ENCODE measurements around the gene ATP1A3. TPM values are rescaled to one million over a fixed set of nuclear protein-coding genes. Genes with fewer than 3 reads are reported as not detected.

Gene ATP1A3
- total and polyA plus RNA-seq, 2 of the 13 experiments (the other 11 are each of a cell fraction or from before 2014, with no cell fraction given): 0.01 to 0.04 TPM

DNA sequence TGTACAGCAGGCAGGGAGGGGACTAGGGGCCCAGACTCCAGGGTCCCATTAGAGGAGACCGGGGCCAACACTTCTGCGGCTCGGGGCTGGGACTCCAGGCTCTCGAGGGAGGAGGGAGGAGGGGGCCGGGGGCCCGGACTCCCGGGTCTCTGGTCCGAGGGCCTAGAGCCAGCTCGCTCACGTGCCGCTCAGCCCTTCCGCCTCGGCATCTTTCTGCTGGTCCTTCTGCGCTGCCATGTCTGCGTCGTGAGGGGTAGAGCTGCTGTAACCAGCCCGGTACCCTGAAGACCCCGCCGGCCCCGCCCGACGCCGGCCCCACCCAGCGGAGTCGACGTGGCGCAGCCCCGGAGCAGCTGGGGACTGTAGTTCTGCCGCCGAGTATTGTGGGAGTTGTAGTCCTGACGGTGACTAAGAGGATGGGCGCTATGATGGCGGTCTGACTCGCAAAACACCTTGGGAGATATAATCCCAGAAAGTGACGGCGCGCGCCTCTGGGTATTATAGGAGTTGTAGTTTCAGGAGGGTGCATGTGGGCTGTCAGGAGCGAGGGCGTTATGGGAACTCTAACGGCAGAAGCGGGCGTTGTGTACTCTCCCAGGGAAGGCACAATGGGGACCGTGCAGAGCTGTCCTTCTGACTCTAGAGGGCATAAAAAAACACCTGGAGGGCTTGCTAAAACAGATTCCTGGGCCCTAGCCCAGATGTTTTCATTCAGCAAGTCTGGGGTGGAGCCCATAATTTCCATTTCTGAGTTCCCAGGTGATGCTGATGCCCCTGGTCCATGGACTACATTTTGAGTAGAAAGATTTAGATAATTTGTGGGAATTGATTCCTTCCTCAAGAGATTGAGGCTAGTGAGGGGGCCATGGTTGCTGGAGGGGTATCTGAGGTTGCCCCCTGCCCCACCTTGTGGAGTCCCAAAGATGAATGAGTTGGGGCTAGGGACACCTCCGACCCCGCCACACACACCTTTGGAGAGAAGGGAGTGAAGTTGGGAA lies 34.7 kb downstream of the ATP1A3 start, which contains the start of gene RABAC1 (continued):
- TF ChIP-seq ZNF777 (CRISPR knock-in tag; IDR thresholded peaks at IDR 0.05) (no peak), NCOR1 (IDR thresholded peaks at IDR 0.05; ENCODE audit: borderline replicate concordance, low read length) (no peak), ZNF44 (CRISPR knock-in tag; IDR thresholded peaks at IDR 0.05) (no peak), GATAD2A (CRISPR knock-in tag; IDR thresholded peaks at IDR 0.05) (no peak), TBP (CRISPR knock-in tag; IDR thresholded peaks at IDR 0.05) (no peak), NCOA5 (CRISPR knock-in tag; IDR thresholded peaks at IDR 0.05) (no peak), NFKBIZ (CRISPR knock-in tag; IDR thresholded peaks at IDR 0.05) (no peak), BRCA1 (CRISPR knock-in tag; IDR thresholded peaks at IDR 0.05) (no peak), ZNF496 (CRISPR knock-in tag; IDR thresholded peaks at IDR 0.05; ENCODE audit: insufficient replicate concordance) (no peak)
- TF ChIP-seq, protein P1, sequence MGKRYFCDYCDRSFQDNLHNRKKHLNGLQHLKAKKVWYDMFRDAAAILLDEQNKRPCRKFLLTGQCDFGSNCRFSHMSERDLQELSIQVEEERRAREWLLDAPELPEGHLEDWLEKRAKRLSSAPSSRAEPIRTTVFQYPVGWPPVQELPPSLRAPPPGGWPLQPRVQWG (CRISPR knock-in tag; IDR thresholded peaks at IDR 0.05; ENCODE audit: borderline replicate concordance, low read depth): no peak
- TF ChIP-seq, protein P2, sequence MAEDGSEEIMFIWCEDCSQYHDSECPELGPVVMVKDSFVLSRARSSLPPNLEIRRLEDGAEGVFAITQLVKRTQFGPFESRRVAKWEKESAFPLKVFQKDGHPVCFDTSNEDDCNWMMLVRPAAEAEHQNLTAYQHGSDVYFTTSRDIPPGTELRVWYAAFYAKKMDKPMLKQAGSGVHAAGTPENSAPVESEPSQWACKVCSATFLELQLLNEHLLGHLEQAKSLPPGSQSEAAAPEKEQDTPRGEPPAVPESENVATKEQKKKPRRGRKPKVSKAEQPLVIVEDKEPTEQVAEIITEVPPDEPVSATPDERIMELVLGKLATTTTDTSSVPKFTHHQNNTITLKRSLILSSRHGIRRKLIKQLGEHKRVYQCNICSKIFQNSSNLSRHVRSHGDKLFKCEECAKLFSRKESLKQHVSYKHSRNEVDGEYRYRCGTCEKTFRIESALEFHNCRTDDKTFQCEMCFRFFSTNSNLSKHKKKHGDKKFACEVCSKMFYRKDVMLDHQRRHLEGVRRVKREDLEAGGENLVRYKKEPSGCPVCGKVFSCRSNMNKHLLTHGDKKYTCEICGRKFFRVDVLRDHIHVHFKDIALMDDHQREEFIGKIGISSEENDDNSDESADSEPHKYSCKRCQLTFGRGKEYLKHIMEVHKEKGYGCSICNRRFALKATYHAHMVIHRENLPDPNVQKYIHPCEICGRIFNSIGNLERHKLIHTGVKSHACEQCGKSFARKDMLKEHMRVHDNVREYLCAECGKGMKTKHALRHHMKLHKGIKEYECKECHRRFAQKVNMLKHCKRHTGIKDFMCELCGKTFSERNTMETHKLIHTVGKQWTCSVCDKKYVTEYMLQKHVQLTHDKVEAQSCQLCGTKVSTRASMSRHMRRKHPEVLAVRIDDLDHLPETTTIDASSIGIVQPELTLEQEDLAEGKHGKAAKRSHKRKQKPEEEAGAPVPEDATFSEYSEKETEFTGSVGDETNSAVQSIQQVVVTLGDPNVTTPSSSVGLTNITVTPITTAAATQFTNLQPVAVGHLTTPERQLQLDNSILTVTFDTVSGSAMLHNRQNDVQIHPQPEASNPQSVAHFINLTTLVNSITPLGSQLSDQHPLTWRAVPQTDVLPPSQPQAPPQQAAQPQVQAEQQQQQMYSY (CRISPR knock-in tag; IDR thresholded peaks at IDR 0.05): no peak
- TF ChIP-seq, protein P3, sequence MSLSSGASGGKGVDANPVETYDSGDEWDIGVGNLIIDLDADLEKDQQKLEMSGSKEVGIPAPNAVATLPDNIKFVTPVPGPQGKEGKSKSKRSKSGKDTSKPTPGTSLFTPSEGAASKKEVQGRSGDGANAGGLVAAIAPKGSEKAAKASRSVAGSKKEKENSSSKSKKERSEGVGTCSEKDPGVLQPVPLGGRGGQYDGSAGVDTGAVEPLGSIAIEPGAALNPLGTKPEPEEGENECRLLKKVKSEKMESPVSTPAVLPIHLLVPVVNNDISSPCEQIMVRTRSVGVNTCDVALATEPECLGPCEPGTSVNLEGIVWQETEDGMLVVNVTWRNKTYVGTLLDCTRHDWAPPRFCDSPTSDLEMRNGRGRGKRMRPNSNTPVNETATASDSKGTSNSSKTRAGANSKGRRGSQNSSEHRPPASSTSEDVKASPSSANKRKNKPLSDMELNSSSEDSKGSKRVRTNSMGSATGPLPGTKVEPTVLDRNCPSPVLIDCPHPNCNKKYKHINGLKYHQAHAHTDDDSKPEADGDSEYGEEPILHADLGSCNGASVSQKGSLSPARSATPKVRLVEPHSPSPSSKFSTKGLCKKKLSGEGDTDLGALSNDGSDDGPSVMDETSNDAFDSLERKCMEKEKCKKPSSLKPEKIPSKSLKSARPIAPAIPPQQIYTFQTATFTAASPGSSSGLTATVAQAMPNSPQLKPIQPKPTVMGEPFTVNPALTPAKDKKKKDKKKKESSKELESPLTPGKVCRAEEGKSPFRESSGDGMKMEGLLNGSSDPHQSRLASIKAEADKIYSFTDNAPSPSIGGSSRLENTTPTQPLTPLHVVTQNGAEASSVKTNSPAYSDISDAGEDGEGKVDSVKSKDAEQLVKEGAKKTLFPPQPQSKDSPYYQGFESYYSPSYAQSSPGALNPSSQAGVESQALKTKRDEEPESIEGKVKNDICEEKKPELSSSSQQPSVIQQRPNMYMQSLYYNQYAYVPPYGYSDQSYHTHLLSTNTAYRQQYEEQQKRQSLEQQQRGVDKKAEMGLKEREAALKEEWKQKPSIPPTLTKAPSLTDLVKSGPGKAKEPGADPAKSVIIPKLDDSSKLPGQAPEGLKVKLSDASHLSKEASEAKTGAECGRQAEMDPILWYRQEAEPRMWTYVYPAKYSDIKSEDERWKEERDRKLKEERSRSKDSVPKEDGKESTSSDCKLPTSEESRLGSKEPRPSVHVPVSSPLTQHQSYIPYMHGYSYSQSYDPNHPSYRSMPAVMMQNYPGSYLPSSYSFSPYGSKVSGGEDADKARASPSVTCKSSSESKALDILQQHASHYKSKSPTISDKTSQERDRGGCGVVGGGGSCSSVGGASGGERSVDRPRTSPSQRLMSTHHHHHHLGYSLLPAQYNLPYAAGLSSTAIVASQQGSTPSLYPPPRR (CRISPR knock-in tag; IDR thresholded peaks at IDR 0.05; ENCODE audit: borderline replicate concordance): no peak; the same call in 1 of the 2 replicates
- TF ChIP-seq, protein P4, sequence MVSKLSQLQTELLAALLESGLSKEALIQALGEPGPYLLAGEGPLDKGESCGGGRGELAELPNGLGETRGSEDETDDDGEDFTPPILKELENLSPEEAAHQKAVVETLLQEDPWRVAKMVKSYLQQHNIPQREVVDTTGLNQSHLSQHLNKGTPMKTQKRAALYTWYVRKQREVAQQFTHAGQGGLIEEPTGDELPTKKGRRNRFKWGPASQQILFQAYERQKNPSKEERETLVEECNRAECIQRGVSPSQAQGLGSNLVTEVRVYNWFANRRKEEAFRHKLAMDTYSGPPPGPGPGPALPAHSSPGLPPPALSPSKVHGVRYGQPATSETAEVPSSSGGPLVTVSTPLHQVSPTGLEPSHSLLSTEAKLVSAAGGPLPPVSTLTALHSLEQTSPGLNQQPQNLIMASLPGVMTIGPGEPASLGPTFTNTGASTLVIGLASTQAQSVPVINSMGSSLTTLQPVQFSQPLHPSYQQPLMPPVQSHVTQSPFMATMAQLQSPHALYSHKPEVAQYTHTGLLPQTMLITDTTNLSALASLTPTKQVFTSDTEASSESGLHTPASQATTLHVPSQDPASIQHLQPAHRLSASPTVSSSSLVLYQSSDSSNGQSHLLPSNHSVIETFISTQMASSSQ (IDR thresholded peaks at IDR 0.05; ENCODE audit: low read depth): no peak
- TF ChIP-seq, protein P4 (CRISPR knock-in tag; IDR thresholded peaks at IDR 0.05; ENCODE audit: borderline replicate concordance): peak; percentile 35; the same call in 1 of the 2 replicates

Data from HepG2 (cell line).